IMR-90 (cell line): ENCODE data around the gene SLC35A4. TPM values are rescaled to one million over a fixed set of nuclear protein-coding genes. Genes with fewer than 3 reads are reported as not detected.

ENCODE experiments used
- ATAC-seq: fragments of 200-7000 bp; cut with Tn5 transposase; 2 replicates; pipeline ENCODE4 v1.9.1; 2020; ENCODE audit warnings: low read depth, mild to moderate bottlenecking, moderate library complexity
- BruUV-seq: library from RNA; stranded (reverse); fragments of 400-500 nt; replicated peaks from 2 replicates; lab custom pipeline; 2021; lab: Mats Ljungman, UMichigan
- CTCF ChIA-PET: fragments of 300-600 bp; formaldehyde crosslinking; extraction: SDS; loops from one replicate; lab custom pipeline; 2021; ENCODE audit warnings: antibody characterized with exemption; lab: Yijun Ruan, JAX
- POLR2A ChIA-PET: fragments of 300-600 bp; sonication (Branson Sonifier 250); formaldehyde crosslinking; loops from one replicate; lab custom pipeline; 2022; ENCODE audit warnings: antibody characterized with exemption; ENCODE audit not compliant: unreplicated experiment; lab: Charles Lee
- DNase-seq: peaks from one replicate; pipeline ENCODE4 v3.0.0; 2013
- H2AFZ ChIP-seq: replicated peaks from 2 replicates; pipeline ENCODE3; 2013; ENCODE audit warnings: low read length, mild to moderate bottlenecking; ENCODE audit not compliant: poor library complexity
- H2AK5ac ChIP-seq: 2 replicates; pipeline ENCODE4 v1.6.1; 2013; ENCODE audit warnings: low read depth, low read length, inconsistent platforms
- H2AK9ac ChIP-seq: replicated peaks from 2 replicates; pipeline ENCODE3; 2013; ENCODE audit warnings: mild to moderate bottlenecking, low read depth, low read length, moderate library complexity; ENCODE audit not compliant: poor library complexity
- H2BK120ac ChIP-seq: 2 replicates; pipeline ENCODE4 v1.6.1; 2013; ENCODE audit warnings: low read depth, low read length, inconsistent platforms
- H2BK15ac ChIP-seq: 3 replicates; pipeline ENCODE4 v1.6.1; 2013; ENCODE audit warnings: low read depth, low read length, inconsistent platforms
- H2BK20ac ChIP-seq: 2 replicates; pipeline ENCODE4 v1.6.1; 2013; ENCODE audit warnings: low read depth, mild to moderate bottlenecking, inconsistent platforms, low read length, moderate library complexity
- H2BK5ac ChIP-seq: 2 replicates; pipeline ENCODE4 v1.6.1; 2013; ENCODE audit warnings: mild to moderate bottlenecking, low read depth, low read length, inconsistent platforms; ENCODE audit not compliant: poor library complexity, severe bottlenecking
- H3K14ac ChIP-seq: replicated peaks from 2 replicates; pipeline ENCODE4 v1.6.1; 2013; ENCODE audit warnings: low read depth, low read length, inconsistent platforms
- H3K18ac ChIP-seq: 2 replicates; pipeline ENCODE4 v1.6.1; 2013; ENCODE audit warnings: low read depth, low read length, control low read depth
- H3K23ac ChIP-seq: 2 replicates; pipeline ENCODE4 v1.6.1; 2013; ENCODE audit warnings: low read depth, low read length, inconsistent platforms
- H3K27ac ChIP-seq: 2 replicates; pipeline ENCODE4 v1.5.1; 2013; ENCODE audit warnings: mild to moderate bottlenecking, control low read depth, low read length; ENCODE audit not compliant: insufficient read depth
- H3K27me3 ChIP-seq: 2 replicates; pipeline ENCODE4 v1.6.1; 2013; ENCODE audit warnings: low read length; ENCODE audit not compliant: control insufficient read depth, insufficient read depth
- H3K36me3 ChIP-seq: 2 replicates; pipeline ENCODE4 v1.6.1; 2013; ENCODE audit warnings: low read length, mixed read lengths; ENCODE audit not compliant: control insufficient read depth, insufficient read depth
- H3K4ac ChIP-seq: 2 replicates; pipeline ENCODE4 v1.6.1; 2013; ENCODE audit warnings: low read depth, low read length, inconsistent platforms
- H3K4me1 ChIP-seq: 2 replicates; pipeline ENCODE4 v1.6.1; 2013; ENCODE audit warnings: low read length, mixed read lengths; ENCODE audit not compliant: control insufficient read depth, insufficient read depth
- H3K4me2 ChIP-seq: 2 replicates; pipeline ENCODE4 v1.6.1; 2013; ENCODE audit warnings: low read depth, mild to moderate bottlenecking, control low read depth, low read length, moderate library complexity
- H3K4me3 ChIP-seq: 2 replicates; pipeline ENCODE4 v1.5.1; 2013; ENCODE audit warnings: low read depth, mild to moderate bottlenecking, control low read depth, low read length, moderate library complexity; ENCODE audit not compliant: insufficient read depth
- H3K56ac ChIP-seq: 2 replicates; pipeline ENCODE4 v1.6.1; 2013; ENCODE audit warnings: low read length, inconsistent platforms; ENCODE audit not compliant: insufficient read depth; ENCODE audit errors: extremely low read depth
- H3K79me1 ChIP-seq, 2 experiments: 2 replicates each; pipeline ENCODE4 v1.6.1; 2013; ENCODE audit warnings: low read length in 2 of 2, inconsistent platforms in 1 of 2, low read depth in 1 of 2
- H3K9ac ChIP-seq: 2 replicates; pipeline ENCODE4 v1.6.1; 2013; ENCODE audit warnings: low read depth, low read length, control low read depth
- H3K9me1 ChIP-seq: 2 replicates; pipeline ENCODE4 v1.6.1; 2013; ENCODE audit warnings: low read length, inconsistent platforms; ENCODE audit not compliant: insufficient read depth
- H3K9me3 ChIP-seq: 2 replicates; pipeline ENCODE4 v1.6.1; 2013; ENCODE audit warnings: low read length; ENCODE audit not compliant: control insufficient read depth, insufficient read depth
- H4K20me1 ChIP-seq: 2 replicates; pipeline ENCODE4 v1.6.1; 2013; ENCODE audit warnings: low read length, inconsistent platforms; ENCODE audit not compliant: insufficient read depth
- H4K5ac ChIP-seq: 2 replicates; pipeline ENCODE4 v1.6.1; 2013; ENCODE audit warnings: mild to moderate bottlenecking, low read depth, low read length, control low read depth
- H4K8ac ChIP-seq, 2 experiments: 2 replicates each; pipeline ENCODE4 v1.6.1; 2013; ENCODE audit warnings: low read depth in 2 of 2, low read length in 2 of 2, control low read depth in 1 of 2, inconsistent platforms in 1 of 2
- H4K91ac ChIP-seq: 2 replicates; pipeline ENCODE4 v1.6.1; 2013; ENCODE audit warnings: low read depth, low read length, inconsistent platforms; ENCODE audit not compliant: insufficient read depth
- FOS ChIP-seq: fragments of 150-350 bp; IDR thresholded peaks from 2 replicates; pipeline ENCODE4 v1.6.1; 2016; ENCODE audit warnings: low read depth, low read length
- RAD21 ChIP-seq: IDR thresholded peaks from 2 replicates; pipeline ENCODE4 v1.6.1; 2012; ENCODE audit warnings: low read length, improper control_type of control experiment
- WGBS, 2 experiments: methylation state at CpG; one replicate each; pipeline versions ENCODE4 v1.1.5 to v1.1.7; 2013; ENCODE audit warnings: missing lambda C conversion rate in 2 of 2; ENCODE audit not compliant: insufficient read length in 1 of 2; ENCODE audit errors: extremely low coverage in 2 of 2; 5-methylcytosine and 5-hydroxymethylcytosine counted together
- dilution Hi-C: fragments of 300-500 bp; cut with HindIII; formaldehyde crosslinking; loops from one replicate; pipeline ENCODE4 v1.14.3; 2018; ENCODE audit warnings: low sequenced_read_pairs; ENCODE audit not compliant: unreplicated experiment
- in situ Hi-C: fragments of 300-500 bp; cut with MboI; formaldehyde crosslinking; loops from 3 replicates; pipeline ENCODE4 v1.14.3; 2019; ENCODE audit warnings: low sequenced_read_pairs, inconsistent platforms, mixed read lengths
- intact Hi-C: fragments of 100-400 bp; cut with micrococcal nuclease; formaldehyde crosslinking; loops from 2 replicates; pipeline ENCODE4 v1.10.0; 2022
- polyA plus RNA-seq, 3 experiments: library from polyadenylated mRNA; depleted of rRNA; stranded (reverse); fragments of >200 nt; gene quantifications; 2 replicates each; pipeline ENCODE4 v1.2.3, GENCODE V29; 2012; ENCODE audit warnings: low replicate concordance in 1 of 3
- total RNA-seq: library from RNA; depleted of rRNA; stranded (reverse); fragments of >200 nt; gene quantifications from 2 replicates; pipeline ENCODE4 v1.2.3, GENCODE V29; 2012

Gene SLC35A4
- total and polyA plus RNA-seq, 2 of the 4 experiments (the other 2 are of a cell fraction): 19.2 to 66.4 TPM

- Histone ChIP-seq H2AFZ (peak overlapping the region; percentile 97), H3K36me3 (peaks cover 35% of the 10 kb centered on the region), H2BK5ac (peak overlapping the region; percentile 31), H3K27ac (peak overlapping the region; percentile 72), H3K79me1 (peaks cover 27 to 53% of the 10 kb centered on the region in 2 experiments), H2AK9ac (peak overlapping the region; percentile 95), H3K4me2 (peak overlapping the region; percentile 92), H3K23ac (peak overlapping the region; percentile 92), H3K9ac (peak overlapping the region; percentile 76), H4K20me1 (no peaks in the 10 kb centered on the region), H3K14ac (peak overlapping the region; percentile 97), H4K5ac (peak overlapping the region; percentile 65), H4K8ac (peak overlapping the region; percentile 83 to 88; a peak in 3 of 4 replicates), H2BK15ac (no peak overlapping the region), H3K4me1 (peaks cover 8% of the 10 kb centered on the region), H2BK120ac (0 out of 2 replicates have a peak overlapping the region, but pooled peaks have one; percentile 30), H2AK5ac (peak overlapping the region; percentile 78; the same call in 1 of the 2 replicates), H2BK20ac (no peak overlapping the region), H3K4me3 (peak overlapping the region; percentile 82), H3K4ac (peak overlapping the region; percentile 33), H3K18ac (peak overlapping the region; percentile 16; the same call in 1 of the 2 replicates), H3K9me1 (peaks cover 17% of the 10 kb centered on the region), H3K27me3 (no peaks in the 10 kb centered on the region), H3K9me3 (no peaks in the 10 kb centered on the region), H3K56ac (0 out of 2 replicates have a peak overlapping the region, but pooled peaks have one; percentile 62), H4K91ac (peak overlapping the region; percentile 53)
- no peak for TF ChIP-seq FOS
- TF ChIP-seq RAD21: no peak
- no TSS peak for BruUV-seq
- intact Hi-C loops: no loop called here
- dilution Hi-C loops: no loop called here
- in situ Hi-C loops: loop anchor here (5.0 kb wide), 1 partner anchor 84 kb away; the partner anchor contains the start of genes IK and NDUFA2
- no peak for ATAC-seq
- ChIA-PET CTCF (interaction anchor here (0.5 kb wide), 1 partner anchor 23 kb away, joined by 3 read pairs; no protein-coding TSS in a partner anchor), POLR2A (interaction anchor here (0.6 kb wide), 2 partner anchors 77 to 424 kb away, joined by 3 to 4 read pairs; no protein-coding TSS in a partner anchor)
- DNase-seq: no peak
- 50% methylated on average over 3 of the region's 8 CpGs; no CpG with 5 or more reads in 1 of the 2 experiments for WGBS, 2 experiments
Measured at GRCh38 chr5:140563596-140563995, 1.0 kb upstream of the SLC35A4 start.
